ENCODE measurements around the gene SRA1.

SRA1 gene

DNA sequence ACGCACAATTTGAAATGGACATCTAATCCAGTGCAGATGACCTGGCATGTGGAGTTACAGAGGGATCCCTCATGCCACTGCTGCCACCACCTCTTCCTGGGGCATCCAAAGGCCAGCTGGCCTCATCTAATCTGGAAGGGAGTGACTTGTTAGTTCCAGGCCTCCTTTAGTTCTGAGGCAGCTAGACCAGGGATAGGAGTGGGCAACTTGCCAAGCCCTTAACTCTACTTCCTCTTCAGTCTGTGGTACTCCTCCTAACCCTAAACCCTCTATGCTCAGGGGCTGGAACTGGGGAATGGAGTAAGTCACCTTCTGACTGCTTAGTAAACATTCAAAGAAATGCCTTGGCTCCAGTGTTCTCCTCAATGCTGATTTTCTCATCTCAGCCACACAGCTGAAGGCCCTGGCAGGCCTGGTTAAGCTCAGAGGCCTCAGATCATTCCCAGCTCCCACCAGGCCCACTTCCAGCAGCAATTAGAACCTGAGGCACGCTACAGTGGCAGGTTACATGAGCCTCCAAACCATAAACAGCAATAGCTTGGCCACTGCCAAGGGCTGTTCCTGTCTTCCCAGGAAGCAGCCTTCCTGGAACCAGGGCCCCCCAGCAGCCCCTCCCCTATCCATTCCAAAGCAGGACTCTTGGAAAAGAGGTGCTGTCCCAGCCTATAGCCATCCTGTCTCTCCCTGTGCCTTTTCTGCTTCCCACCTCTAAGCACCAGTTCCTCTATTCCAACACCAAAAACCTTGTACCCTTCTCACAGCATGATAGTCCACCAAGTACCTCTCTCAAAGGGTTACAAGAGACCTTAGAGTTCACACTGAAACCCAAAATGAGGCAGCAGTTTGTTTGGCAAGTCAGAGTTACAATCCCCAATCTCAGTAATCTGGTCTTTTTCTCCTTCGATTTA, 7.8 kb downstream of the SRA1 start:
- DNase-seq = no peak

DNA sequence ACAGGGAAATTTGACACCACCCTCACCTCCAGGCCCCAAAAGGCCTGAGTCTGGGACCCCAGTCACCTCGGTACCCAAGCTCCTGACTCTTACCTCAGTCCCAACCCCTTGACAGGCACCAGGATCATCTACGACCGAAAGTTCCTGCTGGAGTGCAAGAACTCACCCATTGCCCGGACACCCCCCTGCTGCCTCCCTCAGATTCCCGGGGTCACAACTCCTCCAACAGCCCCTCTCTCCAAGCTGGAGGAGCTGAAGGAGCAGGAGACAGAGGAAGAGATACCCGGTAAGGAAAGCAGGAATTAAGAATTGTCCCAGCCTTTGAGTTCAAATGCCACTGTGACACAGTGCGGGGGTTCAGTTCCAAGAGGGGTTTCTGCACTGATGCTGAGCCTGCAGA, 8.5 kb downstream of the SRA1 start:
- DNase-seq = no peak

DNA sequence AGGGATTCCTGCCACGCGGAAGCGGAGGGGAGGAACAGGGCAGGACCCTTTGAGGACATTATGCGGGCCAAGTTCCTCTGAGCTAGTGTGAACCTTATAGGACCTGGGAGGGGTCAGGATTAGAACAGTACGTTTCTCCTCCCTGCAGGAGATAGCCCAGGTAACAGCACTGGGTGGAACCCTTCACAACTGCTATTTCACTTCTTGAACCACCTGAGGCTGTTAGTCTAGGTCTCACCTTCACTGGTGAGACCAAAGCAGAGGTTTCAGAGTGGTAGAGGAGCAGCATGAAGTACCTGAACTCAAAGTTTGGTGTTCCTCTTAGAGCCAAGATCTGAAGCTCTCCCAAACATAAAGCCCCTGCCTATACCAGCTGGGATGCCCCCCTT, 9.0 kb downstream of the SRA1 start:
- DNase-seq = no peak

DNA sequence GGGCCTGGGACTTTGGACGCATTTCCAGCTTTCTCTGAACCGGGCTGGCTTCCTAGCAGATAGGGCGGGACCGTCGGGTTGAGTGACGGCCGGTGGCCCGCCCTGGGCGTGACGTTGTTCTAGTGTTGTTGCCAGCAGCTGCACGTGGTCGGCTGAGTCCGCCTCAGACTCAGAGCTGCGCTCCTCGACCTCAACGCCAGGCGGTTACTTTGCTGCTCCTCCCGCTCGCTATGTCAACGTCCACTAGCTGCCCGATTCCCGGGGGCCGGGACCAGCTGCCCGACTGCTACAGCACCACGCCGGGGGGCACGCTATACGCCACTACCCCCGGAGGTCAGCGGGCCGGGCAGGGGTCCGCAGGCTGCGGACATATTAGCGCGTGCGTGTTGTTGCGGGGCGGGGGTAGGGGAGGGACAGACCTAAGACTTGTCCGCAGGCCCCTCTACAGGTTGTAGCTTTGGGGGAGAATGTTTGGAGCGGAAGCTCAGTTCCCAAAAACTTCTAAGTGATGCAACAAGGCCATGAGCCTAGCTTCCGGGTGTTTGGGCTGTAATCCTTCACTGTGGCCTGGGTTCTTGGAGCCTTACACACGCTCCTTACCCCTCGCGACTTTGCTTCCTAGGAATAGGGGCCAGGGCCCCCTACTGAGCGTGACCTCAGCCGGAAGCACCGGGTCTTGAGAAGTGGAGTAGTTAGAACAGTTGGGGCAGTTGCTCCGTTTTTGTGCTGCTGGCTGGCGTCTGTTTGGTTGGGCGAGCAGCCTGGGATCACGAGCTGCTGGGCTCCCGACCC, 9.6 kb downstream of the SRA1 start, which contains the start of gene EIF4EBP3:
Gene EIF4EBP3, plus strand, starts transcription at position 155 of the 792 bp plus-strand sequence. Its CDS starts 76 bp downstream, at position 231.
- DNase-seq = peak; percentile 93

DNA sequence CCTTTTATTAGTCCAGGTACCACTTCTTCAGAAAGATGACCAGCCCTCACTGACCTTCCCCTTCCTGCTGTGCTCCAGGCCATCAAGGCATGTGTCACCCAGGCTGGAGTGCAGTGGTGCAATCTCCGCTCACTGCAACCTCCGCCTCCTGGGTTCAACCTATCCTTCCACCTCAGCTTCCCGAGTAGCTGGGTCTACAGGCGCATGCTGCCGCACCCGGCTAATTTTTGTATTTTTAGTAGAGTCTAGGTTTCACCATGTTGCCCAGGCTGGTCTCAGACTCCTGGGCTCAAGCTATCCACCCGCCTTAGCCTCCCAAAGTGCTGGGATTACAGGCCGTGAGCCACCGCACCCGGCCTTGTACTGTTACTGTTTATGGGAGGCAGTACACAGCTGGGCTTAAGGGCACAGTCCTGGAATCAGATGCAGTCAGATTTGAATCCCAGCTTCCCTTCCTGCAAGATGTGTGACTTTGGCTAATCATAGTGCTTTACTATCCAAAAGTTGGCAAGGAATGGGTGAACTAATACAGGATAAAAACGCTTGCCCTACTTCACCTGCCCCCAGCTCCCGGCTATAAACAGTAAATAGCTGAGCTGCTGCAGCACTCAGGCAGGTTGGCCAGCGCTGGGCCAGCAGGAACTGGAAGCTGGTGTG, 10.3 kb downstream of the SRA1 start:
- DNase-seq = no peak

DNA sequence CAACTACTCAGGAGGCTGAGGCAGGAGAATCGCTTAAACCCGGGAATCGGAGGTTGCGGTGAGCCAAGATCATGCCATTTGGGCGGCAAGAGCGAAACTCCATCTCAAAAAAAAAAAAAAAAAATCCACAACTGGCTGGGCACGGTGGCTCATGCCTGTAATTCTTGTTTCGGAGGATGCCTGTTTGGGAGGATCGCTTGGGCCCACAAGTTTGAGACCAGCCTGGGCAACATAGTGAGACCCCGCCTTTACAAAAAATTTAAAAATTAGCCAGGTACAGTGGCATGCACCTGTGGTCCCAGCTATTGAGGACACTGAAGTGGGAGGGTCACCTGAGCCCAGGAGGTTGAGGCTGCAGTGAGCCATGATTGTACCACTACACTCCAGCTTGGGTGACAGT, 11.7 kb downstream of the SRA1 start:
- no peak for DNase-seq

DNA sequence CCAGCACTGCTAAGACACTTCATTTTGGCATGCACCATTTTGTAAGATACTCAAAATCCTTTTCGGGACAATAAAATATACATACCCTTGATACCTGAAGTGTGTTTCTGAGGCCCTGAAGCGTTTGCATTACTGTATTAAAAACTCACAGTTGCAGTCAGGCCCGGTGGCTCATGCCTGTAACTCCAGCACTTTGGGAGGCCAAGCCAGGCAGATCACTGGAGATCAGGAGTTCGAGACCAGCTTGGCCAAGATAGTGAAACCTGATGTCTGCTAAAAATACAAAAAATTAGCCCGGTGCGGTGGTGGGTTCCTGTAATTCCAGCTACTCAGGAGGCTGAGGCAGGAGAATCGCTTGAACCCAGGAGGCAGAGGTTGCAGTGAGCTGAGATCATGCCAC, 12.3 kb downstream of the SRA1 start:
- DNase-seq = no peak

DNA sequence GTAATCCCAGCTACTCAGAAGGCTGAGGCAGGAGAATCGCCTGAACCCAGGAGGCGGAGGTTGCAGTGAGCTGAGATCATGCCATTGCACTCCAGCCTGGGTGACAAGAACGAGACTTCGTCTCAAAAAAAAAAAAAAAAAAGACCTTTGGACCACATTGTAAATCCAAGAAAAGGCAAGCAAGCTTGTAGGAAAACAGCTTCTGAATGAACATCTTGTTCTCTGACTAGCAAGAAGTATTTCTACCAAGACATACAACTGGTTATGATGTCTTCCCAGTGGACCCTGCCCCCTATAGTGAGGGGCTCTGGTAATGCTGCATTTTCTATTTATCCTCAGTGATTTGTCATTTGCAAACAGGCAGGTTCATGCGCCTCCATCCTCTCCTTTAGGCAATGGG, 14.3 kb downstream of the SRA1 start:
- DNase-seq = no peak

DNA sequence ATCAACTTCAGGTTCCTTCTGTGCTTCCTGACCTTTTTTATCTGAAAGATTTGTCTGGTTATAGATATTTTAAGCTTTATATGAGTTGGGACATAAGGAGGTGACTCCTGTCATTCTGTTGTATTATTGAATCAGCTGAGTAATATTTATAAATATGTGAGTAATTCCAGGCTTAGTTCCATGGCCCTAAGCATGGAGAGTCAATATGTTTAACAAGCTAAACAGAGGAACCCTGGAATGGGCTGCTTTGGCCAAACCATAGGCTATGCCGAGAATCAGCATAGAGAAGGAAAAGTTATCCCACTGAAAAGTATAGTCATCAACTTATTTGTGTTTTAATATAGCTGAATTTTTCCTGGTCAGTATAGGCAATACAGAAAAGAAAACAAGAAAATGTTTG, 17.0 kb downstream of the SRA1 start:
- no peak for DNase-seq

DNA sequence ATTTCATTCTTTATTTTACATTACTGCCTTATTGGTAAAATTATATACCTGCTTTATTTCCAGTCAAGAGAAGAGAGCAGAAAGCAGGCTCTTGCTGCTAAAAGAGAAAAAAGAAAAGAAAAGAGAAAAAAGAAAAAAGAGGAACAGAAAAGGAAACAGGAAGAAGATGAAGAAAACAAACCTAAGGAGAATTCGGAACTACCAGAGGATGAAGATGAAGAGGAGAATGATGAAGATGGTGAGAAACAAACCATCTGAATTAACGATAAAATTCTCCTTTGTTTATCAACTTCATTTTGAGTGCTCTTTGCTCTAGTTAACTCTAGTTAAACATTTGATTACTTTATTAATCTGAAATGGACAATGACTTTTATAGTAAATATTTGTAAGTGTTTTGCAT, 33.3 kb downstream of the SRA1 start:
- DNase-seq = no peak

DNA sequence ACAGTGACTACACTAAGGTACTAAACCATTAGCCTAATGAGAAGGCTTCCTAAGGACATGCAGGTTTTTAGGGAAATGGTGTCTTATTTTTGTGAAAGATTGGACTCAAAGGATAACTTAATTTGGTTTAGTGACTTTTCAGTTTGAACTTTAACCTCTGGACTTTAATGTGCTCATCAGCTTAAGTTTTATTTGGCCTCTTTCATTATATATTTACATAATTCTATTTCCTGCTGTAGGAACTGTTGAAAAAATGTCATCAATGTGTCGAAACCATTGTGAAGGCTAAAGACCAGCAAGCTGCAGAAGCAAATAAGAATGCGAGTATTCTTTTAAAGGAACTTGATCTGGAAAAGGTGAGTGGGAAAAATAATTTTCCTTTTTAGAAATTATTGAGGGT, 44.1 kb downstream of the SRA1 start:
- no peak for DNase-seq

DNA sequence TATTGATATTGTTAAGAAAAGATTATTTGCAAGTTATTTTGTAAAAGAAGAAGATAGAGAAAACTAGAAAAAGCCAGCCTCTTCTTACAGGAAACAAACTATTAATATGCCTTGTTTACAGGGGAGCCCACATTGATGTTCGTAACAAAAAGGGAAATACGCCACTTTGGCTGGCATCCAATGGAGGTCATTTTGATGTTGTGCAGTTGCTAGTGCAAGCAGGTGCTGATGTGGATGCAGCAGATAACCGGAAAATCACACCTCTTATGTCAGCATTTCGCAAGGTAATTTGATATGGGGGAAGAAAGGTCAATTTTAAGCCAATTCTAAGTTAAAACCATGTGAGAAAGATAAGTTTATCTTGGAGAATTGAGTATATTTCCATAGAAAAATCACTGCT, 47.4 kb downstream of the SRA1 start:
- DNase-seq = no peak

DNA sequence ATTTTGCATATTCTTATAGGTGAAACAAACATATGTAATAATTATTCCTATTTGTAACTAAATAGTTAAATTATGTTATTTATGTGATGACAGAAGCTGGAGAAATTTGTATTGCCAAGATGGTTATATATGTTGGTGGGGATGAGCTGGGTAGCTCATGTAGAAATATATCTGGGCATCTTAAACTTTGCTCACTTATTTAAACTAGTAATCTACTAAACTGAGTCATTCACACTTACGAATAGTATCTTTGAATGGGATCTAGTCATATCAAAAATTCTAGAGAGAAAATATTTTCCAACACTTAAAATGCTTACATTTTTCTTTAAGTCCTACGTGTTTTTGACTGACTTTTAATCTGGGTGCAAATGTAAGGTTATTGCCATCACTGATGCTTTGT, 54.4 kb downstream of the SRA1 start:
- DNase-seq = no peak

Measured in retina (tissue), 1 donor.